Motor neuron (in vitro differentiated cells): Measurements from ENCODE around the gene ESYT3. TPM values are rescaled to one million over a fixed set of nuclear protein-coding genes. Genes with fewer than 3 reads are reported as not detected.
"Not testable (repeated sequence)": the region's sequence is repeated elsewhere in the genome, so short reads cannot be mapped to it uniquely, and the experiment has no call there.

ENCODE experiments used
- ATAC-seq, 8 experiments: fragments of 200-7000 bp; cut with Tn5 transposase; replicated peaks in 6 of 8; 2 replicates each; pipeline ENCODE4 v1.8.0; 2021; ENCODE audit warnings: mild to moderate bottlenecking in 8 of 8, moderate library complexity in 8 of 8
- H3K27ac ChIP-seq, 2 donors: fragments of 250-450 bp; sonication (Bioruptor Pico); 2 replicates each; pipeline ENCODE4 v1.9.0; 2021; ENCODE audit warnings: antibody characterized with exemption in 2 of 2, mild to moderate bottlenecking in 2 of 2, moderate library complexity in 1 of 2
- H3K4me1 ChIP-seq, 2 donors: fragments of 250-450 bp; sonication (Bioruptor Pico); replicated peaks in 1 of 2; 2 replicates each; pipeline ENCODE4 v1.6.1; 2021; ENCODE audit warnings: antibody characterized with exemption in 2 of 2, mild to moderate bottlenecking in 2 of 2, moderate library complexity in 1 of 2
- H3K4me3 ChIP-seq, 5 donors: fragments of 250-450 bp; sonication (Bioruptor Pico); 2 replicates each; pipeline ENCODE4 v1.9.0; 2021; ENCODE audit warnings: antibody characterized with exemption in 5 of 5, mild to moderate bottlenecking in 5 of 5, moderate library complexity in 4 of 5
- WGBS, 10 experiments: fragments of 450-650 bp; shearing (Covaris generic); methylation state at CpG; one replicate each; pipeline ENCODE4 v1.0.0; 2022; 5-methylcytosine and 5-hydroxymethylcytosine counted together
- in situ Hi-C, 9 experiments: fragments of 400-800 bp; cut with MboI; loops; one replicate each; pipeline ENCODE4 v1.15.0; 2021; ENCODE audit warnings: low sequenced_read_pairs in 9 of 9, low pct_unique_long_range_greater_than_20kb in 2 of 9; ENCODE audit not compliant: unreplicated experiment in 9 of 9
- total RNA-seq, 8 experiments: library from RNA; unstranded; fragments of 300-600 nt; gene quantifications; 2 replicates each; pipeline versions ENCODE4 v1.2.3 to v1.2.4, GENCODE V29; 2022

Gene ESYT3
- total RNA-seq, 8 experiments from 2014 or later = 0.71 to 4.5 (median 1.8) TPM

- in situ Hi-C loops = loop anchor here in 1 of 9 experiments (25.0 kb wide), 1 partner anchor 462 kb away; no protein-coding TSS in a partner anchor
- H3K4me1 ChIP-seq = no peaks in the 10 kb centered on the region
- 80 to 100% (median 100%) methylated on average over 1 to 3 of the region's 7 CpGs; no CpG with 5 or more reads in 4 of the 10 experiments for WGBS, 10 experiments
- no peak overlapping the region for H3K27ac ChIP-seq
- no peak for ATAC-seq
- H3K4me3 ChIP-seq = no peak overlapping the region
Observed at GRCh38 chr3:138450181-138450580, 15.8 kb downstream of the ESYT3 start.

- Histone ChIP-seq H3K4me3 (no peak overlapping the region), H3K27ac (no peak overlapping the region), H3K4me1 (no peaks in the 10 kb centered on the region)
- in situ Hi-C loops = loop anchor here in 1 of 9 experiments (25.0 kb wide), 1 partner anchor 461 kb away; no protein-coding TSS in a partner anchor
- 33 to 80% (median 52%) methylated on average over 1 to 2 of the region's 6 CpGs; no CpG with 5 or more reads in 4 of the 10 experiments for WGBS, 10 experiments
- ATAC-seq = no peak
Observed at GRCh38 chr3:138450704-138451424, 16.4 kb downstream of the ESYT3 start.

GRCh38 chr3:138451595-138452162 is 17.3 kb downstream of the ESYT3 start:
- ATAC-seq = no peak
- no peak overlapping the region for H3K4me3 ChIP-seq
- no peak overlapping the region for H3K27ac ChIP-seq
- 43 to 95% (median 81%) methylated on average over 1 to 14 of the region's 43 CpGs; no CpG with 5 or more reads in 4 of the 10 experiments for WGBS, 10 experiments
- in situ Hi-C loops = loop anchor here in 1 of 9 experiments (25.0 kb wide), 1 partner anchor 461 kb away; no protein-coding TSS in a partner anchor
- H3K4me1 ChIP-seq = no peaks in the 10 kb centered on the region

- 41 to 100% (median 78%) methylated on average over 2 to 5 of the region's 6 CpGs; no CpG with 5 or more reads in 4 of the 10 experiments for WGBS, 10 experiments
- in situ Hi-C loops = loop anchor here in 1 of 9 experiments (25.0 kb wide), 1 partner anchor 460 kb away; no protein-coding TSS in a partner anchor
- Histone ChIP-seq H3K27ac (no peak overlapping the region), H3K4me1 (no peaks in the 10 kb centered on the region), H3K4me3 (no peak overlapping the region)
- peak in 2 of 8 experiments; percentile 77 to 88 for ATAC-seq
Observed at GRCh38 chr3:138452436-138452835, 18.0 kb downstream of the ESYT3 start.

GRCh38 chr3:138453940-138454339 is 19.5 kb downstream of the ESYT3 start:
- in situ Hi-C loops = loop anchor here in 1 of 9 experiments (25.0 kb wide), 1 partner anchor 458 kb away; no protein-coding TSS in a partner anchor
- not testable (repeated sequence) for H3K4me1 ChIP-seq, H3K4me3 ChIP-seq, H3K27ac ChIP-seq, ATAC-seq
- 53 to 100% (median 79%) methylated on average over 2 to 5 of the region's 8 CpGs; no CpG with 5 or more reads in 5 of the 10 experiments for WGBS, 10 experiments

GRCh38 chr3:138455801-138456716 is 21.6 kb downstream of the ESYT3 start:
- no peak overlapping the region for H3K4me3 ChIP-seq
- ATAC-seq = peak in 1 of 8 experiments; percentile 18
- peaks cover 0 to under 1% of the 10 kb centered on the region in 2 donors for H3K4me1 ChIP-seq
- no peak overlapping the region for H3K27ac ChIP-seq
- in situ Hi-C loops = loop anchor here in 1 of 9 experiments (25.0 kb wide), 1 partner anchor 456 kb away; no protein-coding TSS in a partner anchor
- 39 to 100% (median 85%) methylated on average over 1 to 7 of the region's 13 CpGs; no CpG with 5 or more reads in 4 of the 10 experiments for WGBS, 10 experiments

- Histone ChIP-seq H3K4me1 (peaks cover 5 to 6% of the 10 kb centered on the region in 2 donors), H3K27ac (no peak overlapping the region), H3K4me3 (no peak overlapping the region)
- in situ Hi-C loops = loop anchor here in 1 of 9 experiments (25.0 kb wide), 1 partner anchor 455 kb away; no protein-coding TSS in a partner anchor
- no peak for ATAC-seq
- 20 to 100% (median 62%) methylated on average over 1 to 8 of the region's 13 CpGs; no CpG with 5 or more reads in 3 of the 10 experiments for WGBS, 10 experiments
Observed at GRCh38 chr3:138456961-138457862, 22.8 kb downstream of the ESYT3 start.

GRCh38 chr3:138457863-138458735 is 23.7 kb downstream of the ESYT3 start:
- ATAC-seq = no peak
- Histone ChIP-seq H3K4me1 (peaks cover 5 to 6% of the 10 kb centered on the region in 2 donors), H3K27ac (no peak overlapping the region), H3K4me3 (no peak overlapping the region)
- in situ Hi-C loops = loop anchor here in 1 of 9 experiments (25.0 kb wide), 1 partner anchor 454 kb away; no protein-coding TSS in a partner anchor
- 0 to 100% (median 80%) methylated on average over 1 to 5 of the region's 11 CpGs; no CpG with 5 or more reads in 3 of the 10 experiments for WGBS, 10 experiments

GRCh38 chr3:138458774-138459499 is 24.5 kb downstream of the ESYT3 start:
- no peak for ATAC-seq

More at GRCh38 chr3:138458774-138459499, 24.5 kb downstream of the ESYT3 start:
- no peak overlapping the region for H3K4me3 ChIP-seq
- WGBS, 10 experiments = 80 to 100% methylated on average over 1 of the region's 9 CpGs; no CpG with 5 or more reads in 8 of the 10 experiments
- H3K4me1 ChIP-seq = peaks cover 5 to 6% of the 10 kb centered on the region in 2 donors
- in situ Hi-C loops = loop anchor here in 1 of 9 experiments (25.0 kb wide), 1 partner anchor 453 kb away; no protein-coding TSS in a partner anchor
- no peak overlapping the region for H3K27ac ChIP-seq
